PC-3 (cell line): ENCODE measurements around the gene PRKACA. TPM values are rescaled to one million over a fixed set of nuclear protein-coding genes. Genes with fewer than 3 reads are reported as not detected.
A peak's percentile ranks its signal among the peaks of the same experiment; 100 is the strongest.

Source experiments
- ATAC-seq: fragments of 200-7000 bp; cut with Tn5 transposase; 2 replicates; pipeline ENCODE4 v1.9.1; 2020; ENCODE audit warnings: mild to moderate bottlenecking, moderate library complexity
- BruUV-seq: library from RNA; stranded (reverse); fragments of 400-500 nt; replicated peaks from 2 replicates; lab custom pipeline; 2021; lab: Mats Ljungman, UMichigan
- CTCF ChIA-PET: fragments of 300-600 bp; sonication (Branson Sonifier 250); formaldehyde crosslinking; loops from one replicate; lab custom pipeline; 2022; ENCODE audit warnings: antibody characterized with exemption; lab: Charles Lee
- POLR2A ChIA-PET: fragments of 300-600 bp; sonication (Branson Sonifier 250); formaldehyde crosslinking; loops from one replicate; lab custom pipeline; 2022; ENCODE audit warnings: antibody characterized with exemption; ENCODE audit not compliant: unreplicated experiment; lab: Charles Lee
- DNase-seq: peaks from one replicate; pipeline ENCODE4 v3.0.0-alpha.2; 2015
- H2AFZ ChIP-seq: fragments of 300-600 bp; sonication (generic); 2 replicates; pipeline ENCODE4 v1.6.0; 2016; ENCODE audit warnings: antibody characterized with exemption, low read length
- H3F3A ChIP-seq: fragments of 300-600 bp; sonication (generic); one replicate; pipeline ENCODE4 v1.6.0; 2017; ENCODE audit warnings: antibody characterized with exemption, low read length, control low read depth, mild to moderate bottlenecking; ENCODE audit not compliant: unreplicated experiment
- H3K27ac ChIP-seq: fragments of 300-600 bp; sonication (generic); 2 replicates; pipeline ENCODE4 v1.5.1; 2016; ENCODE audit warnings: mild to moderate bottlenecking, low read length
- H3K27me3 ChIP-seq: fragments of 300-600 bp; sonication (generic); 2 replicates; pipeline ENCODE4 v1.6.1; 2016; ENCODE audit warnings: low read length, mixed read lengths
- H3K36me3 ChIP-seq: fragments of 300-600 bp; sonication (generic); 2 replicates; pipeline ENCODE4 v1.6.1; 2016; ENCODE audit warnings: low read depth, mixed run types, low read length, mixed read lengths
- H3K4me1 ChIP-seq: fragments of 300-600 bp; sonication (generic); 2 replicates; pipeline ENCODE4 v1.5.1; 2016; ENCODE audit warnings: low read length; ENCODE audit not compliant: insufficient read depth
- H3K4me2 ChIP-seq: fragments of 300-600 bp; sonication (generic); 2 replicates; pipeline ENCODE4 v1.6.0; 2016; ENCODE audit warnings: low read length
- H3K4me3 ChIP-seq: fragments of 300-600 bp; sonication (generic); 2 replicates; pipeline ENCODE4 v1.5.1; 2016; ENCODE audit warnings: mild to moderate bottlenecking, low read length, mixed read lengths
- H3K79me2 ChIP-seq: fragments of 300-600 bp; sonication (generic); 2 replicates; pipeline ENCODE4 v1.6.1; 2017; ENCODE audit warnings: low read length, mixed read lengths
- H3K9ac ChIP-seq: fragments of 300-600 bp; sonication (generic); 2 replicates; pipeline ENCODE4 v1.6.0; 2016; ENCODE audit warnings: mild to moderate bottlenecking, low read length
- H3K9me2 ChIP-seq: fragments of 300-600 bp; sonication (generic); replicated peaks from 2 replicates; pipeline ENCODE4 v1.6.1; 2016; ENCODE audit warnings: mixed run types, low read length, mixed read lengths
- H3K9me3 ChIP-seq: fragments of 300-600 bp; sonication (generic); 2 replicates; pipeline ENCODE4 v1.6.1; 2016; ENCODE audit warnings: low read length, mixed read lengths
- H4K20me1 ChIP-seq: fragments of 300-600 bp; sonication (generic); 2 replicates; pipeline ENCODE4 v1.6.1; 2016; ENCODE audit warnings: low read length, mixed read lengths
- EZH2 ChIP-seq: fragments of 300-600 bp; sonication (generic); IDR thresholded peaks from one replicate; pipeline ENCODE4 v1.6.1; 2017; ENCODE audit warnings: antibody characterized with exemption, mild to moderate bottlenecking, low read length; ENCODE audit not compliant: unreplicated experiment
- EZH2phosphoT487 ChIP-seq: fragments of 300-600 bp; sonication (generic); IDR thresholded peaks from 2 replicates; pipeline ENCODE4 v1.6.1; 2018; ENCODE audit warnings: mild to moderate bottlenecking, antibody characterized with exemption, low read length, borderline replicate concordance
- intact Hi-C: fragments of 100-400 bp; cut with micrococcal nuclease; formaldehyde crosslinking; loops from 2 replicates; pipeline ENCODE4 v1.9.0; 2023
- total RNA-seq: library from RNA; depleted of rRNA; stranded (reverse); fragments of >200 nt; gene quantifications from 2 replicates; pipeline ENCODE4 v1.2.3, GENCODE V29; 2014
- TF ChIP-seq, protein P1 (sequence below): fragments of 300-600 bp; sonication (generic); conservative IDR thresholded peaks from 2 replicates; pipeline ENCODE4 v1.5.1; 2017; ENCODE audit warnings: antibody characterized with exemption, low read depth, mild to moderate bottlenecking, low read length

The PRKACA gene
- total RNA-seq, 1 experiment from 2014 or later = 50.2 TPM

- Histone ChIP-seq H3K27ac (no peak overlapping the region), H3K9ac (peak overlapping the region; percentile 60), H3K79me2 (peaks cover 32% of the 10 kb centered on the region), H3K4me3 (peak overlapping the region; percentile 78), H3F3A (peaks cover 11% of the 10 kb centered on the region), H3K36me3 (peaks cover 3% of the 10 kb centered on the region; the same call in 1 of the 2 replicates), H3K27me3 (no peaks in the 10 kb centered on the region), H3K4me1 (peaks cover 17% of the 10 kb centered on the region), H3K4me2 (peak overlapping the region; percentile 92), H4K20me1 (no peaks in the 10 kb centered on the region), H2AFZ (peak overlapping the region; percentile 42), H3K9me3 (no peaks in the 10 kb centered on the region), H3K9me2 (no peaks in the 10 kb centered on the region)
- ATAC-seq (no peak), DNase-seq (no peak)
- ChIA-PET CTCF (no interaction called here), POLR2A (no interaction called here)
- no TSS peak for BruUV-seq
- TF ChIP-seq EZH2phosphoT487 (no peak), EZH2 (no peak)
- TF ChIP-seq, protein P1, sequence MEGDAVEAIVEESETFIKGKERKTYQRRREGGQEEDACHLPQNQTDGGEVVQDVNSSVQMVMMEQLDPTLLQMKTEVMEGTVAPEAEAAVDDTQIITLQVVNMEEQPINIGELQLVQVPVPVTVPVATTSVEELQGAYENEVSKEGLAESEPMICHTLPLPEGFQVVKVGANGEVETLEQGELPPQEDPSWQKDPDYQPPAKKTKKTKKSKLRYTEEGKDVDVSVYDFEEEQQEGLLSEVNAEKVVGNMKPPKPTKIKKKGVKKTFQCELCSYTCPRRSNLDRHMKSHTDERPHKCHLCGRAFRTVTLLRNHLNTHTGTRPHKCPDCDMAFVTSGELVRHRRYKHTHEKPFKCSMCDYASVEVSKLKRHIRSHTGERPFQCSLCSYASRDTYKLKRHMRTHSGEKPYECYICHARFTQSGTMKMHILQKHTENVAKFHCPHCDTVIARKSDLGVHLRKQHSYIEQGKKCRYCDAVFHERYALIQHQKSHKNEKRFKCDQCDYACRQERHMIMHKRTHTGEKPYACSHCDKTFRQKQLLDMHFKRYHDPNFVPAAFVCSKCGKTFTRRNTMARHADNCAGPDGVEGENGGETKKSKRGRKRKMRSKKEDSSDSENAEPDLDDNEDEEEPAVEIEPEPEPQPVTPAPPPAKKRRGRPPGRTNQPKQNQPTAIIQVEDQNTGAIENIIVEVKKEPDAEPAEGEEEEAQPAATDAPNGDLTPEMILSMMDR = no peak
- intact Hi-C loops = no loop called here
These were observed 1.0 kb downstream of the PRKACA start for GRCh38 chr19:14116525-14116917.

DNA sequence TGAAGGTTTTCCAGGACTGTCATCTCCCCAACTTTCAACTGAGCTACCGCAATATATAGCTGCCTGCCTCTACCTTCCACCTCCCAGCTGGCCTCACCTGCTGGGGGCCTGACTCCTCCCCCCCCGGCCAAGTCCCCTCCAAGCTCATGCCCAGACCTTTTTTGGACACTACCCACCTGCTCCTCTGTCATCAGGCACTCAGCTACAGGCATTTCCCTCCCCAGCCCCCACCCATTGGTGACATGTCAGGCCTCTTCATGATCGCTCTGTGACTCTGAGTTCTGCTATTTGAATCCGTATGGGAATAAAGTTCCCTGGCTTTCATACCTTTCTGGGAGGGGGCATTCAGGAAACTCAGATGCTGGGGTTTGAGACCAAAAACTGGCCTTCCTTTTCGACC, 1.8 kb downstream of the PRKACA start:
- ATAC-seq = no peak
- no peaks in the 10 kb centered on the region for H3K9me2 ChIP-seq
- no peaks in the 10 kb centered on the region for H3K9me3 ChIP-seq
- CTCF ChIA-PET = no interaction called here
- H3K79me2 ChIP-seq = peaks cover 32% of the 10 kb centered on the region
- H3K4me2 ChIP-seq = peak overlapping the region; percentile 92
- DNase-seq = no peak
- no peak for TF ChIP-seq EZH2
- TF ChIP-seq, protein P1 = no peak
- no peak for TF ChIP-seq EZH2phosphoT487
- no TSS peak for BruUV-seq
- H3K27ac ChIP-seq = no peak overlapping the region
- peaks cover 17% of the 10 kb centered on the region for H3K4me1 ChIP-seq
- no peaks in the 10 kb centered on the region for H3K27me3 ChIP-seq
- H3K36me3 ChIP-seq = no peaks in the 10 kb centered on the region
- POLR2A ChIA-PET = interaction anchor here (0.6 kb wide), 1 partner anchor 287 kb away, joined by 5 read pairs; no protein-coding TSS in a partner anchor
- no peak overlapping the region for H2AFZ ChIP-seq
- H3K9ac ChIP-seq = no peak overlapping the region
- H3F3A ChIP-seq = peaks cover 11% of the 10 kb centered on the region
- H4K20me1 ChIP-seq = no peaks in the 10 kb centered on the region
- intact Hi-C loops = no loop called here
- H3K4me3 ChIP-seq = peak overlapping the region; percentile 78; the same call in 1 of the 2 replicates

DNA sequence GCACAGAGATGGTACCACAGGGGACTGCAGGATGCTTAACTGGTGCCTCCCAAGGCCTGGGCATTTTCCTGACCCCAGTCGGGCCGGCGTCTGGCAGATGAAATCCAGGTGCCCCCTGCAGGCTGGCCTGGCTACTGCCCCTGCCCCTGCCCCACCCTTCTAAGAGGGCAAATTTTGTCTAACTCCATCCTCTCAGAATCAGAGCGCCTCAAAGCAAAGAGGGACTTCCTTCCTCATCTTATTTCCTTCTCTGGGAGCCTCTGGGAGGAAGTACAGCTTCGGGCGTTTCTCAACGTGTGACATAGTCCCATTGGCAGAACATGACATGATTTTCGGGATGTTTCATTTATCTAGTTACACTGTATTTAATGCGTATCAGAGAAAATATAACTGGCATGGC, 2.7 kb downstream of the PRKACA start:
- no peak for TF ChIP-seq EZH2
- TF ChIP-seq, protein P1 = peak; percentile 73
- no peak for TF ChIP-seq EZH2phosphoT487
- Histone ChIP-seq H2AFZ (no peak overlapping the region), H3K4me3 (no peak overlapping the region), H3K36me3 (no peaks in the 10 kb centered on the region), H3K4me1 (peaks cover 17% of the 10 kb centered on the region), H3K4me2 (no peak overlapping the region), H4K20me1 (no peaks in the 10 kb centered on the region), H3K27ac (no peak overlapping the region), H3K9me3 (no peaks in the 10 kb centered on the region), H3K79me2 (peaks cover 36% of the 10 kb centered on the region), H3K9me2 (no peaks in the 10 kb centered on the region), H3K9ac (no peak overlapping the region), H3K27me3 (no peaks in the 10 kb centered on the region), H3F3A (peaks cover 9% of the 10 kb centered on the region)
- intact Hi-C loops = no loop called here
- no TSS peak for BruUV-seq
- no peak for ATAC-seq
- ChIA-PET CTCF (no interaction called here), POLR2A (no interaction called here)
- peak; percentile 46 for DNase-seq
